Measurements from ENCODE around the gene S1PR3. TPM values are rescaled to one million over a fixed set of nuclear protein-coding genes. Genes with fewer than 3 reads are reported as not detected.
"Not testable (repeated sequence)": the region's sequence is repeated elsewhere in the genome, so short reads cannot be mapped to it uniquely, and the experiment has no call there.

Gene S1PR3
- polyA plus RNA-seq (2011; rRNA removed) (26.4 and 42.8 TPM in 2 replicates), polyA plus RNA-seq (2017; fragmentation: RNase III; extraction: RNeasy Plus Mini Kit Qiagen cat#74134 plus additional on column Dnase treatment) (33.7 to 43.0 TPM (median 33.7 TPM) in 3 replicates), polyA minus RNA-seq (2011; rRNA and poly(A)+ RNA removed) (50.0 and 52.8 TPM in 2 replicates)
- 14.1 and 23.1 TPM in 2 replicates for polyA plus RNA-seq (2012; cell fraction: cytosol; rRNA removed)
- polyA plus RNA-seq (2012; cell fraction: nucleus; rRNA removed), result 14.2 and 16.9 TPM in 2 replicates

- POLR2A ChIA-PET, result interaction anchor here (0.6 to 1.2 kb wide), 4 partner anchors 69 to 213 kb away, joined by 3 read pairs; no protein-coding TSS in a partner anchor
- peak; percentile 53 to 68 for DNase-seq (ENCODE audit: low read depth in 1 of 2, low spot score in 1 of 2)
- 0% methylated on average over 26 of the region's 94 CpGs for WGBS (ENCODE audit: missing lambda C conversion rate)
Measured at GRCh38 chr9:88991066-88992034, at the start of gene S1PR3. Gene S1PR3, plus strand, starts transcription at chr9:88991468. Its CDS starts 9,733 bp downstream, at chr9:89001201.

GRCh38 chr9:88941586-88941985, 49.7 kb upstream of the S1PR3 start:
- H3K4me2 ChIP-seq; H3K27ac ChIP-seq; ATAC-seq; H3K4me3 ChIP-seq; FAIRE-seq; DNase-seq (ENCODE audit: low read depth in 1 of 2, low spot score in 1 of 2); H3K9me3 ChIP-seq; H3K4me1 ChIP-seq; POLR2A ChIA-PET: not testable (repeated sequence)
- CTCF ChIA-PET, result interaction anchor here (1.0 to 1.1 kb wide), 2 partner anchors 13 to 15 kb away, joined by 3 read pairs; no protein-coding TSS in a partner anchor
- 58% methylated on average over 5 of the region's 5 CpGs for WGBS (ENCODE audit: missing lambda C conversion rate)

More at GRCh38 chr9:88991066-88992034, at the start of gene S1PR3:
- CTCF ChIA-PET, result interaction anchor here (0.6 to 1.7 kb wide), 4 partner anchors 10 to 343 kb away, joined by 3 to 13 read pairs (median 4); no protein-coding TSS in a partner anchor
- Histone ChIP-seq H3K4me2 (peak within 1 kb of the TSS; percentile 59), H3K4me1 (peaks cover 24% of the 10 kb centered on the region), H3K4me3 (peak within 1 kb of the TSS; percentile 84), H3K9me3 (no peaks in the 10 kb centered on the region), H3K27ac (peak within 1 kb of the TSS; percentile 85 to 94)
- ATAC-seq, result peak; percentile 87 to 90
- FAIRE-seq, result no peak
- TF ChIP-seq RARB (CRISPR knock-in tag; IDR thresholded peaks at IDR 0.05), result no peak
- TF ChIP-seq, protein P1, sequence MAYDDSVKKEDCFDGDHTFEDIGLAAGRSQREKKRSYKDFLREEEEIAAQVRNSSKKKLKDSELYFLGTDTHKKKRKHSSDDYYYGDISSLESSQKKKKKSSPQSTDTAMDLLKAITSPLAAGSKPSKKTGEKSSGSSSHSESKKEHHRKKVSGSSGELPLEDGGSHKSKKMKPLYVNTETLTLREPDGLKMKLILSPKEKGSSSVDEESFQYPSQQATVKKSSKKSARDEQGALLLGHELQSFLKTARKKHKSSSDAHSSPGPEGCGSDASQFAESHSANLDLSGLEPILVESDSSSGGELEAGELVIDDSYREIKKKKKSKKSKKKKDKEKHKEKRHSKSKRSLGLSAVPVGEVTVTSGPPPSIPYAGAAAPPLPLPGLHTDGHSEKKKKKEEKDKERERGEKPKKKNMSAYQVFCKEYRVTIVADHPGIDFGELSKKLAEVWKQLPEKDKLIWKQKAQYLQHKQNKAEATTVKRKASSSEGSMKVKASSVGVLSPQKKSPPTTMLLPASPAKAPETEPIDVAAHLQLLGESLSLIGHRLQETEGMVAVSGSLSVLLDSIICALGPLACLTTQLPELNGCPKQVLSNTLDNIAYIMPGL (CRISPR knock-in tag; IDR thresholded peaks at IDR 0.05; ENCODE audit: borderline replicate concordance), result no peak
- TF ChIP-seq JUN (IDR thresholded peaks at IDR 0.05), result peak in 1 of 2 experiments; percentile 62; a peak in 3 of 5 replicates
- peak; percentile 88 for TF ChIP-seq POLR2A (IDR thresholded peaks at IDR 0.05; ENCODE audit: low read length)
- peak; percentile 34; the same call in 1 of the 3 replicates for TF ChIP-seq SMC3 (IDR thresholded peaks at IDR 0.05)
- peak in 1 of 2 experiments; percentile 52; a peak in 1 of 5 replicates for TF ChIP-seq RAD21 (conservative IDR thresholded peaks at IDR 0.05 in 1 of 2, IDR thresholded peaks at IDR 0.05 in 1 of 2)
- TF ChIP-seq, protein P2, sequence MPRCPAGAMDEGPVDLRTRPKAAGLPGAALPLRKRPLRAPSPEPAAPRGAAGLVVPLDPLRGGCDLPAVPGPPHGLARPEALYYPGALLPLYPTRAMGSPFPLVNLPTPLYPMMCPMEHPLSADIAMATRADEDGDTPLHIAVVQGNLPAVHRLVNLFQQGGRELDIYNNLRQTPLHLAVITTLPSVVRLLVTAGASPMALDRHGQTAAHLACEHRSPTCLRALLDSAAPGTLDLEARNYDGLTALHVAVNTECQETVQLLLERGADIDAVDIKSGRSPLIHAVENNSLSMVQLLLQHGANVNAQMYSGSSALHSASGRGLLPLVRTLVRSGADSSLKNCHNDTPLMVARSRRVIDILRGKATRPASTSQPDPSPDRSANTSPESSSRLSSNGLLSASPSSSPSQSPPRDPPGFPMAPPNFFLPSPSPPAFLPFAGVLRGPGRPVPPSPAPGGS (IDR thresholded peaks at IDR 0.05), result 0 out of 3 replicates have a peak, but pooled peaks have one; percentile 26

DNA sequence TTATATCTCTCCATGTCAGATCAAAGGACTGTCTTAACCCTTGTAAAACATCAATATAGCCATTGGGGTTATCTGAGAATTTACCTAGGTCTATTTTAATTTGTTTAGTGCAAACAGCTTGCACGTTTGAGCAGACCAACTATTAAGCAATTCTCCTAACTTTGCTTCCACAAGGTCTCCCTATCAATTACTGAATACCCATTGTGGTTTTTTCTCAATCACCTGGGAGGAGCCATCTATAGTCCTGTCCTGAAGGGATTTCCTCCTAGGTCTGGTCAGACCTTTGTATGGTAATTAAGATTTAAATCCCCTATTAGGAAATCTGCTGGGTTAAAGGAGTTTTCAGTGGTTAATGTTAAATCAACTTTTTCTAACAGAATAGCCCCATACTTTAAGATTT, 48.9 kb upstream of the S1PR3 start:
- no peak for FAIRE-seq

DNA sequence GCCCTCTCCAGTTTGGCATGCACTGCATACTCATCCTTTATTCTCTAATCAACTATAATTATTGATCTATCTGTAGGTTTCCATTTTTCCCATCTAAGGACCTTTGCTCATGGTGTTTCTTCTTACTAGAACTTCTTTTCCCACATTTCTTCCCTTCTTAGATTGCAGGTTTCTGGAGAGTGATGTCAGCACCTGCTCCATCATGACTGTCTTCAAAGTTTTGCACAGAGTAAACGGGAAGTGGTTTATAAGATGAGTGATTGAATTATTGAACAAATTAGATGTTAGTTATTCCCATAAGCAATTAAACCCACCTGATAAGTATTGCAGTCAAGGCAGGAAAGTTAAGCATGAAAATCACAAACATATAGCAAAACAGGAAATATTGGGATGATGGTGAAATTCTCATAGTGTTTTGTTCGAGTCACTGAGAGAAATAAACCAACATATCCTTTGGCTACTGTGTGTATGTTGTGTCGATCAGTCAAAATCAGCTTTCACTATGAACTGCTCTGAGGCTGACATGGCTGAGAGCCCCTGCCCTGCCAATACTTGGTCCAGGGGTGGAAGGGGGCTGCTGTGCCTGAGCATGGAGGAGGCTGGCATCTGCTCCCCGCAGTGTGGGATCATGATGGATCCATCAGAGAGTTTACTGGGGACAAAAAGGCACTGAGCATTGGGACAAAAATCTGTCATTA, 45.5 kb upstream of the S1PR3 start:
- H3K4me2 ChIP-seq, result no peak overlapping the region
- POLR2A ChIA-PET, result no interaction called here
- no peak for DNase-seq (ENCODE audit: low read depth in 1 of 2, low spot score in 1 of 2)
- 60% methylated on average over 4 of the region's 4 CpGs for WGBS (ENCODE audit: missing lambda C conversion rate)
- ATAC-seq, result no peak
- TF ChIP-seq SMC3 (IDR thresholded peaks at IDR 0.05) (no peak), TP53 (CRISPR knock-in tag; IDR thresholded peaks at IDR 0.05) (no peak), NR3C1 (IDR thresholded peaks at IDR 0.05) (no peak), NPAS2 (CRISPR knock-in tag; IDR thresholded peaks at IDR 0.05; ENCODE audit: borderline replicate concordance) (no peak), FOSB (CRISPR knock-in tag; IDR thresholded peaks at IDR 0.05) (no peak), KDM1A (IDR thresholded peaks at IDR 0.05; ENCODE audit: low read depth) (no peak), RAD21 (conservative IDR thresholded peaks at IDR 0.05 in 1 of 2, IDR thresholded peaks at IDR 0.05 in 1 of 2) (no peak), MAFK (IDR thresholded peaks at IDR 0.05; ENCODE audit: partially characterized antibody) (no peak)
- H3K4me1 ChIP-seq, result peaks cover 35% of the 10 kb centered on the region
- CTCF ChIA-PET, result no interaction called here
- FAIRE-seq, result no peak
- no peaks in the 10 kb centered on the region for H3K9me3 ChIP-seq
- no peak overlapping the region for H3K4me3 ChIP-seq
- H3K27ac ChIP-seq, result no peak overlapping the region; a peak in 1 of 6 replicates

More for the DNA sequence above, 48.9 kb upstream of the S1PR3 start:
- DNase-seq (ENCODE audit: low read depth in 1 of 2, low spot score in 1 of 2) (no peak), ATAC-seq (no peak)
- ChIA-PET CTCF (interaction anchor here (1.0 to 1.1 kb wide), 2 partner anchors 12 to 16 kb away, joined by 3 read pairs; no protein-coding TSS in a partner anchor), POLR2A (no interaction called here)
- Histone ChIP-seq H3K4me1 (peaks cover 3% of the 10 kb centered on the region; the same call in 1 of the 3 replicates), H3K4me2 (no peak overlapping the region), H3K9me3 (no peaks in the 10 kb centered on the region), H3K27ac (no peak overlapping the region), H3K4me3 (no peak overlapping the region)
- TF ChIP-seq POLR2AphosphoS2 (conservative IDR thresholded peaks at IDR 0.05; ENCODE audit: low read length), result no peak
- WGBS (ENCODE audit: missing lambda C conversion rate), result 9% methylated on average over 1 of the region's 1 CpG

Data from A549 (cell line).